AG04449 (cell line): ENCODE measurements around the gene MEG3.

Experiments
- CTCF ChIA-PET: fragments of 350-600 bp; formaldehyde crosslinking; extraction: SDS; loops from one replicate; lab custom pipeline; 2021; ENCODE audit warnings: antibody characterized with exemption; lab: Yijun Ruan, JAX
- POLR2A ChIA-PET: fragments of 400-600, 350-600 bp; formaldehyde crosslinking; extraction: SDS; loops from one replicate; lab custom pipeline; 2020; ENCODE audit warnings: antibody characterized with exemption, inconsistent platforms; lab: Yijun Ruan, JAX
- DNase-seq: peaks from one replicate; pipeline ENCODE4 v3.0.0-alpha.2; 2010; ENCODE audit warnings: low read depth, low spot score
- H3K4me3 ChIP-seq: 2 replicates; pipeline ENCODE4 v1.5.1; 2011; ENCODE audit warnings: low read depth, mild to moderate bottlenecking, control low read depth, low read length
- TF ChIP-seq, protein P1 (sequence below): IDR thresholded peaks from one replicate; pipeline ENCODE4 v1.5.1; 2011; ENCODE audit warnings: mild to moderate bottlenecking, moderate library complexity, low read length, control low read depth, inconsistent platforms; ENCODE audit not compliant: insufficient read depth; ENCODE audit errors: missing control alignments

MEG3 gene

GRCh38 chr14:100803226-100803625 is 22.7 kb upstream of the MEG3 start:
- no peak overlapping the region for H3K4me3 ChIP-seq
- CTCF ChIA-PET = interaction anchor here (0.7 kb wide), 1 partner anchor 825 kb away, joined by 3 read pairs; no protein-coding TSS in a partner anchor
- DNase-seq = no peak
- TF ChIP-seq, protein P1, sequence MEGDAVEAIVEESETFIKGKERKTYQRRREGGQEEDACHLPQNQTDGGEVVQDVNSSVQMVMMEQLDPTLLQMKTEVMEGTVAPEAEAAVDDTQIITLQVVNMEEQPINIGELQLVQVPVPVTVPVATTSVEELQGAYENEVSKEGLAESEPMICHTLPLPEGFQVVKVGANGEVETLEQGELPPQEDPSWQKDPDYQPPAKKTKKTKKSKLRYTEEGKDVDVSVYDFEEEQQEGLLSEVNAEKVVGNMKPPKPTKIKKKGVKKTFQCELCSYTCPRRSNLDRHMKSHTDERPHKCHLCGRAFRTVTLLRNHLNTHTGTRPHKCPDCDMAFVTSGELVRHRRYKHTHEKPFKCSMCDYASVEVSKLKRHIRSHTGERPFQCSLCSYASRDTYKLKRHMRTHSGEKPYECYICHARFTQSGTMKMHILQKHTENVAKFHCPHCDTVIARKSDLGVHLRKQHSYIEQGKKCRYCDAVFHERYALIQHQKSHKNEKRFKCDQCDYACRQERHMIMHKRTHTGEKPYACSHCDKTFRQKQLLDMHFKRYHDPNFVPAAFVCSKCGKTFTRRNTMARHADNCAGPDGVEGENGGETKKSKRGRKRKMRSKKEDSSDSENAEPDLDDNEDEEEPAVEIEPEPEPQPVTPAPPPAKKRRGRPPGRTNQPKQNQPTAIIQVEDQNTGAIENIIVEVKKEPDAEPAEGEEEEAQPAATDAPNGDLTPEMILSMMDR = no peak
- POLR2A ChIA-PET = no interaction called here

DNA sequence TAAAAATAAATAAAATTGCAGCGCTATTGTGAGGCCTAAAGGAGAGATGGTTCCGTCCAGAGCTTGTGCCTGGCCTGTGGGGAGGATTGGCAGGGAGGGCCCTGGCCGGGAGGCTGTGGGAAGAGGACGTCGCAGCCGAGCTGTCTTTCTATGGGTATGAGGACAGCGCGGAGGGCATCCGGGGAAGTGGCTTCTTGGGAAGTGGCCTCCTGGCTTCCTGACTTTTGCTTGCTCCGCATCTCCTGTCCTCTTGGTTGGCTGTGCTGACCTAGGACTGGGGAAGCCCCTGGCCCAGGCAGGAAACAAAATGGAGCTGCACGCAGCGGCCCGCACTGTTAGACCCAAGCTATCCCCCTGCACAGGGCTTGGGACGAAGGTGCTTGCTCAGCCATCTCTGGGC is 22.2 kb upstream of the MEG3 start:
- no peak for DNase-seq
- TF ChIP-seq, protein P1 = no peak
- ChIA-PET POLR2A (no interaction called here), CTCF (no interaction called here)
- no peak overlapping the region for H3K4me3 ChIP-seq

DNA sequence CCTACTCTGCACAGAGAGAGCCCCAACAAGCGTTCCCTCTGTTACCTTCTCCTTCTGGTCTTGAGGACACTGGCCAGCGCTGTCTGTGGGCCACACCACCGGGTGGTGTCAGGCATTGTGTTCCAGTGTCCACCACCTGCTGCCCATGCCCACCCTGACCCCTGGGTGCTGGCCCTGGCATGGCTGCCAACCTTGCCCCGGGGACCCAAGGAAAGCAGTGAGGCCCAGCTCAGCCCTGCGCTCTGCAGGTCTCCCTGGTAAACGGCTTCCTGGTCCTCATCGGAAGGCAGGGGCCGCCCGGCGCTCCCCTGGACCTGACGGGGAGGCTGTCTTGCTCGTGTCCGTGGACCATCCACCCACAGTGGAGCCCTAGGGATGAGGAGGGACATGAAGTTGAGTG is 21.8 kb upstream of the MEG3 start:
- ChIA-PET CTCF (no interaction called here), POLR2A (no interaction called here)
- H3K4me3 ChIP-seq = no peak overlapping the region
- no peak for DNase-seq
- TF ChIP-seq, protein P1 = no peak

DNA sequence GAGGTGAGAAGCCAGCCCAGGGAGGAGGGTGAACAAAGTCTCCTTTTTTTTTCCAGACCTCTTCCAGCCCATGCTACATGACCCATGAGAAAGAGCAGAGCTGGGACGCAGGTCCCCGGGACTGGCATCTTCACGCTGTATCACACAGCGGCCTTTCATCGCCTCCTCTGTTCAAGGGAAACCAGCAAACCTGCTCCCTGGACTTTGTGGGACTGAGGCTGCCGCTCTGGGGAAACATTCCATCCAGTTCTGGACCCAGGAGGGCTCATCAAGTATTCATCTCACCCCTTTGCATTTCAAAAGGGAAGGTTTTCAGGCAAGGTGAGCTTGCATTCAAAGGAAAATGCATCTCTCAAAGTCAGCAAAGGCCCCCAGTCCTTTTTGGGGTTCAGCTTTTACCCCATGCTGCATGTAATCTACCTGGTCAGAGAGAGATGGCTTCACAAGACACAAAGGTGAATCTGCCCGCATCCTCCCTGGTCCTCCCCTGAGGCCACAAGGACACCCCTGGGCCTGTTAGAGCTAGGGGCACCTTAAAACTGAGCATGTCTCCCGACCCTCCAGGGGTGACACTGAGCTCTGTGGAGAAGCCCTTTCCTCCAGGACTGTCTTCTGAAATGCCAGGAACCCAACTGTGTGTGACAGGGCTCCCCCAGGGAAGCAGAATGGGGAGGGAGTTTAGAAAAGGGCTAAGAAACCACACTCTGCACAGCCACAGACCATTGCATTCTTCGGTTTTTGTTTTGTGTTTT is 21.2 kb upstream of the MEG3 start:
- ChIA-PET POLR2A (no interaction called here), CTCF (no interaction called here)
- no peak for DNase-seq
- TF ChIP-seq, protein P1 = no peak
- H3K4me3 ChIP-seq = no peak overlapping the region

GRCh38 chr14:100806386-100806785 is 19.5 kb upstream of the MEG3 start:
- ChIA-PET CTCF (interaction anchor here (0.8 kb wide), 1 partner anchor 421 kb away, joined by 4 read pairs; no protein-coding TSS in a partner anchor), POLR2A (no interaction called here)
- no peak for DNase-seq
- H3K4me3 ChIP-seq = no peak overlapping the region
- TF ChIP-seq, protein P1 = no peak

DNA sequence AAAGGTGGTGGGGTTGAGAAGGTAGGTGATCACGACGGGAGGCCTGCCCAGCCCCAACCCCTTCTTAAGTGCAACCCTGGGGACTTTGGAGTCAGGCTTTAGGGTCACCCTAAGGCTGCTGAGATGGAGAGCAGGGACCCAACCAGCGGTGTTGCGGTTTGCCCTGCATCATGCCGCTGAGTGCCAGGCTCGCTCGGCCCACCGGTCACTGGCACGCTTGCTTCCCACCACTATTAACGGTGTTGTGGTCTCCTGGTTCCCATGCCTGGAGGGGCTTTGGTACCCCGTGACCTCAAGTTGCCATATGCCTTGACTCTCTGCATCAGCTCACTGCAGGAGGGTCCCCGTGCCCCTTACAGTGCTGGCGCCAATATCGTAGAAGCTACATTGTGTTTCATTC is 18.4 kb upstream of the MEG3 start:
- H3K4me3 ChIP-seq = no peak overlapping the region
- ChIA-PET CTCF (no interaction called here), POLR2A (no interaction called here)
- no peak for DNase-seq
- TF ChIP-seq, protein P1 = no peak
